GM12878 (cell line): ENCODE data around the gene OS9. TPM values are rescaled to one million over a fixed set of nuclear protein-coding genes. Genes with fewer than 3 reads are reported as not detected.

ENCODE experiments used
- ATAC-seq: fragments of 200-7000 bp; cut with Tn5 transposase; 3 replicates; pipeline ENCODE4 v1.9.1; 2020; ENCODE audit warnings: mild to moderate bottlenecking, moderate library complexity
- BruUV-seq: library from RNA; stranded (reverse); fragments of 400-500 nt; replicated peaks from 2 replicates; lab custom pipeline; 2021; lab: Mats Ljungman, UMichigan
- CTCF ChIA-PET: fragments of 300-600 bp; sonication (Branson Sonifier 250); formaldehyde crosslinking; extraction: SDS; loops from one replicate; lab custom pipeline; 2021; ENCODE audit warnings: inconsistent platforms; lab: Yijun Ruan, JAX
- POLR2A ChIA-PET: fragments of 350-600 bp; formaldehyde crosslinking; extraction: SDS; loops from one replicate; lab custom pipeline; 2021; ENCODE audit warnings: inconsistent platforms; lab: Charles Lee
- RAD21 ChIA-PET: fragments of 300-600 bp; sonication (Branson Sonifier 250); formaldehyde crosslinking; loops from one replicate; lab custom pipeline; 2023; ENCODE audit warnings: antibody characterized with exemption; ENCODE audit not compliant: unreplicated experiment; lab: Charles Lee
- SMC1A ChIA-PET: fragments of 300-600 bp; sonication (Branson Sonifier 250); formaldehyde crosslinking; loops from one replicate; lab custom pipeline; 2023; ENCODE audit not compliant: unreplicated experiment, uncharacterized antibody; lab: Charles Lee
- DNase-seq: peaks from one replicate; pipeline ENCODE4 v3.0.0-alpha.2; 2011; ENCODE audit warnings: low read depth, low spot score
- FAIRE-seq: peaks from 3 replicates; lab custom pipeline; 2011; peaks lifted over from hg19 to GRCh38; lab: Jason Lieb, UNC
- H2AFZ ChIP-seq: 2 replicates; pipeline ENCODE4 v1.6.0; 2011; ENCODE audit warnings: low read depth, low read length, control low read depth; ENCODE audit not compliant: control insufficient read depth
- H3K27ac ChIP-seq: 2 replicates; pipeline ENCODE4 v1.5.1; 2011; ENCODE audit warnings: control low read depth; ENCODE audit not compliant: control insufficient read depth, insufficient read depth
- H3K27me3 ChIP-seq, 2 experiments: replicated peaks in 1 of 2; 2 replicates each; pipeline versions ENCODE4 v1.6.0 to v1.6.1; 2011; ENCODE audit warnings: low read length in 1 of 2; ENCODE audit not compliant: control insufficient read depth in 2 of 2, insufficient read depth in 2 of 2
- H3K36me3 ChIP-seq, 2 experiments: 2 replicates each; pipeline ENCODE4 v1.5.1; 2011; ENCODE audit warnings: low read length in 1 of 2; ENCODE audit not compliant: control insufficient read depth in 2 of 2, insufficient read depth in 2 of 2
- H3K4me1 ChIP-seq: 2 replicates; pipeline ENCODE4 v1.6.1; 2011; ENCODE audit warnings: mild to moderate bottlenecking, low read length, moderate library complexity, mixed read lengths; ENCODE audit not compliant: control insufficient read depth, insufficient read depth
- H3K4me2 ChIP-seq: 2 replicates; pipeline ENCODE4 v1.6.0; 2011; ENCODE audit warnings: control low read depth; ENCODE audit not compliant: control insufficient read depth, insufficient read depth
- H3K4me3 ChIP-seq: fragments of 200-600 bp; sonication (generic); 2 replicates; pipeline ENCODE4 v1.5.1; 2016
- H3K79me2 ChIP-seq: 2 replicates; pipeline ENCODE4 v1.6.0; 2011; ENCODE audit warnings: low read length; ENCODE audit not compliant: control insufficient read depth, insufficient read depth
- H3K9ac ChIP-seq: 2 replicates; pipeline ENCODE4 v1.8.0; 2011; ENCODE audit warnings: low read length, control low read depth, mixed read lengths; ENCODE audit not compliant: control insufficient read depth, insufficient read depth
- H3K9me3 ChIP-seq: replicated peaks from 3 replicates; pipeline ENCODE4 v1.5.1; 2011; ENCODE audit warnings: mild to moderate bottlenecking, low read length; ENCODE audit not compliant: control insufficient read depth, insufficient read depth
- H4K20me1 ChIP-seq: 2 replicates; pipeline ENCODE4 v1.6.0; 2011; ENCODE audit not compliant: control insufficient read depth, insufficient read depth
- HDGF ChIP-seq: fragments of 450-650 bp; IDR thresholded peaks from 2 replicates; pipeline ENCODE4 v1.6.1; 2016; ENCODE audit warnings: antibody characterized with exemption
- MYB ChIP-seq: fragments of 150-350 bp; IDR thresholded peaks from 2 replicates; pipeline ENCODE4 v1.6.1; 2014; ENCODE audit warnings: mild to moderate bottlenecking, low read depth, low read length, borderline replicate concordance
- SMAD1 ChIP-seq: fragments of 450-650 bp; IDR thresholded peaks from 2 replicates; pipeline ENCODE4 v1.6.1; 2018; ENCODE audit warnings: mild to moderate bottlenecking, low read depth; ENCODE audit not compliant: partially characterized antibody
- TARDBP ChIP-seq: IDR thresholded peaks from 2 replicates; pipeline ENCODE4 v1.6.1; 2016; ENCODE audit warnings: borderline replicate concordance
- YBX1 ChIP-seq: fragments of 450-650 bp; IDR thresholded peaks from 2 replicates; pipeline ENCODE4 v1.6.1; 2016; ENCODE audit warnings: antibody characterized with exemption
- ZBED1 ChIP-seq: IDR thresholded peaks from 2 replicates; pipeline ENCODE4 v1.6.1; 2016; ENCODE audit warnings: borderline replicate concordance
- WGBS: methylation state at CpG from one replicate; pipeline ENCODE4 v1.1.6; 2016; ENCODE audit warnings: low lambda C conversion rate; ENCODE audit not compliant: insufficient replicate concordance, insufficient coverage; ENCODE audit errors: missing lambda C conversion rate; 5-methylcytosine and 5-hydroxymethylcytosine counted together
- in situ Hi-C: fragments of 300-500 bp; cut with MboI; formaldehyde crosslinking; loops from 9 replicates; pipeline ENCODE4 v1.14.3; 2018; ENCODE audit warnings: mixed read lengths
- intact Hi-C: fragments of 100-400 bp; cut with micrococcal nuclease; formaldehyde crosslinking; loops from one replicate; pipeline ENCODE4 v1.14.2; 2022; ENCODE audit not compliant: unreplicated experiment
- polyA plus RNA-seq, 11 experiments: library from polyadenylated mRNA; depleted of rRNA in 4 of 11; unstranded in 6 of 11; stranded (reverse) in 5 of 11; fragments of >200 nt; fragmentation: Nextera tagmentation in 4 of 11; fragmentation: Illumina TruSeq in 1 of 11; extraction: Ambion mirVana in 4 of 11; extraction: Trizol in 1 of 11; gene quantifications; 1 replicate in 1 of 11; 2 replicates in 10 of 11; pipeline versions ENCODE4 v1.2.1 to v1.2.3, GENCODE V29; 2011 to 2016; ENCODE audit warnings: inconsistent platforms in 2 of 11, missing spikeins in 2 of 11, low read depth in 1 of 11
- total RNA-seq, 4 experiments: library from RNA; depleted of rRNA in 3 of 4; stranded (reverse); fragments of >200 nt in 3 of 4; fragmentation: Illumina TruSeq in 1 of 4; extraction: Trizol in 1 of 4; gene quantifications; 2 replicates each; pipeline versions ENCODE4 v1.2.1 to v1.2.3, GENCODE V29; 2013 to 2021
- TF ChIP-seq, protein P1 (sequence below): fragments of 450-650 bp; formaldehyde crosslinking; IDR thresholded peaks from 2 replicates; pipeline ENCODE4 v1.4.0; 2022; ENCODE audit warnings: mild to moderate bottlenecking, moderate library complexity
- TF ChIP-seq, protein P2 (sequence below): fragments of 450-650 bp; IDR thresholded peaks from 2 replicates; pipeline ENCODE4 v1.6.1; 2017; ENCODE audit warnings: antibody characterized with exemption, mild to moderate bottlenecking, moderate library complexity

Gene OS9
- total and polyA plus RNA-seq, 10 of the 15 experiments (the other 5 are each of a cell fraction or from before 2014, with no cell fraction given) = 5.2 to 106 (median 79.1) TPM

- TF ChIP-seq YBX1 (no peak), HDGF (no peak)
These were observed 51.6 kb downstream of the OS9 start (continued) for GRCh38 chr12:57745485-57745881.

DNA sequence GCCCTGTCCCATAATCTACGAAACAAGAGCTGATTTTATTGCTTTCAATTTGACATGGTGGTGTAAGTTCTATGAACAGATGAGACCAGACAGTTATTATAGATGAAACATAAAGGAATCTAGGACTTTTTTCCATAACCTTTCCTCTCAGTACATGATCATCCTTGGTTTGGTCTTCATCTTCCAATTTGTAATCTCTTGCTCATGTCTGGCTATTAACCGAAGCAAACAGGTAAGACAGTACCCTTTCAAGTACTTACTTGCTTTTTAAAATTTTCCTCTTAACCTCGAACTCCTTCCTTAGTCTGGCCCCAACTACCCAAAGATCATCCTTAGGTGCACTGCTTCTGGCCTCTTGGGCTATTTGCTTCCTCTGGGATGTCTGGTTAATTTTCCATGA lies 52.1 kb downstream of the OS9 start:
- intact Hi-C loops = no loop called here
- FAIRE-seq (no peak), DNase-seq (no peak), ATAC-seq (no peak)
- peaks cover 6 to 7% of the 10 kb centered on the region in 2 experiments for H3K36me3 ChIP-seq
- peak overlapping the region; percentile 84 for H3K4me2 ChIP-seq
- TF ChIP-seq, protein P1, sequence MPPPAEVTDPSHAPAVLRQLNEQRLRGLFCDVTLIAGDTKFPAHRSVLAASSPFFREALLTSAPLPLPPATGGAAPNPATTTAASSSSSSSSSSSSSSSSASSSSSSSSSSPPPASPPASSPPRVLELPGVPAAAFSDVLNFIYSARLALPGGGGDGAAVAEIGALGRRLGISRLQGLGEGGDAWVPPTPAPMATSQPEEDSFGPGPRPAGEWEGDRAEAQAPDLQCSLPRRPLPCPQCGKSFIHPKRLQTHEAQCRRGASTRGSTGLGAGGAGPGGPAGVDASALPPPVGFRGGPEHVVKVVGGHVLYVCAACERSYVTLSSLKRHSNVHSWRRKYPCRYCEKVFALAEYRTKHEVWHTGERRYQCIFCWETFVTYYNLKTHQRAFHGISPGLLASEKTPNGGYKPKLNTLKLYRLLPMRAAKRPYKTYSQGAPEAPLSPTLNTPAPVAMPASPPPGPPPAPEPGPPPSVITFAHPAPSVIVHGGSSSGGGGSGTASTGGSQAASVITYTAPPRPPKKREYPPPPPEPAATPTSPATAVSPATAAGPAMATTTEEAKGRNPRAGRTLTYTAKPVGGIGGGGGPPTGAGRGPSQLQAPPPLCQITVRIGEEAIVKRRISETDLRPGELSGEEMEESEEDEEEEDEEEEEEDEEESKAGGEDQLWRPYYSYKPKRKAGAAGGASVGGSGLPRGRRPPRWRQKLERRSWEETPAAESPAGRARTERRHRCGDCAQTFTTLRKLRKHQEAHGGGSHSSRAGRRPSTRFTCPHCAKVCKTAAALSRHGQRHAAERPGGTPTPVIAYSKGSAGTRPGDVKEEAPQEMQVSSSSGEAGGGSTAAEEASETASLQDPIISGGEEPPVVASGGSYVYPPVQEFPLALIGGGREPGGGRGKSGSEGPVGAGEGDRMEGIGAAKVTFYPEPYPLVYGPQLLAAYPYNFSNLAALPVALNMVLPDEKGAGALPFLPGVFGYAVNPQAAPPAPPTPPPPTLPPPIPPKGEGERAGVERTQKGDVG (CRISPR knock-in tag) = no peak
- TF ChIP-seq, protein P2, sequence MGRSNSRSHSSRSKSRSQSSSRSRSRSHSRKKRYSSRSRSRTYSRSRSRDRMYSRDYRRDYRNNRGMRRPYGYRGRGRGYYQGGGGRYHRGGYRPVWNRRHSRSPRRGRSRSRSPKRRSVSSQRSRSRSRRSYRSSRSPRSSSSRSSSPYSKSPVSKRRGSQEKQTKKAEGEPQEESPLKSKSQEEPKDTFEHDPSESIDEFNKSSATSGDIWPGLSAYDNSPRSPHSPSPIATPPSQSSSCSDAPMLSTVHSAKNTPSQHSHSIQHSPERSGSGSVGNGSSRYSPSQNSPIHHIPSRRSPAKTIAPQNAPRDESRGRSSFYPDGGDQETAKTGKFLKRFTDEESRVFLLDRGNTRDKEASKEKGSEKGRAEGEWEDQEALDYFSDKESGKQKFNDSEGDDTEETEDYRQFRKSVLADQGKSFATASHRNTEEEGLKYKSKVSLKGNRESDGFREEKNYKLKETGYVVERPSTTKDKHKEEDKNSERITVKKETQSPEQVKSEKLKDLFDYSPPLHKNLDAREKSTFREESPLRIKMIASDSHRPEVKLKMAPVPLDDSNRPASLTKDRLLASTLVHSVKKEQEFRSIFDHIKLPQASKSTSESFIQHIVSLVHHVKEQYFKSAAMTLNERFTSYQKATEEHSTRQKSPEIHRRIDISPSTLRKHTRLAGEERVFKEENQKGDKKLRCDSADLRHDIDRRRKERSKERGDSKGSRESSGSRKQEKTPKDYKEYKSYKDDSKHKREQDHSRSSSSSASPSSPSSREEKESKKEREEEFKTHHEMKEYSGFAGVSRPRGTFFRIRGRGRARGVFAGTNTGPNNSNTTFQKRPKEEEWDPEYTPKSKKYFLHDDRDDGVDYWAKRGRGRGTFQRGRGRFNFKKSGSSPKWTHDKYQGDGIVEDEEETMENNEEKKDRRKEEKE = no peak
- TF ChIP-seq ZBED1 (0 out of 2 replicates have a peak, but pooled peaks have one; percentile 8), MYB (no peak), SMAD1 (no peak), TARDBP (no peak)
- no peak overlapping the region for H2AFZ ChIP-seq
- ChIA-PET RAD21 (no interaction called here), SMC1A (interaction anchor here (2.4 kb wide), 1 partner anchor 10 kb away, joined by 14 read pairs; no protein-coding TSS in a partner anchor), POLR2A (interaction anchor here (0.5 to 3.0 kb wide), 2 partner anchors 10 to 25 kb away, joined by 3 to 19 read pairs; partner anchors contain the start of gene MARCHF9), CTCF (interaction anchor here (1.1 to 2.9 kb wide), 2 partner anchors 10 to 170 kb away, joined by 3 to 28 read pairs; no protein-coding TSS in a partner anchor)
- H3K4me1 ChIP-seq = peaks cover 21% of the 10 kb centered on the region
- WGBS = 61% methylated on average over 3 of the region's 3 CpGs
- peak overlapping the region; percentile 91 for H3K4me3 ChIP-seq
- no TSS peak for BruUV-seq
- H3K27ac ChIP-seq = no peak overlapping the region
- peaks cover 34% of the 10 kb centered on the region for H3K79me2 ChIP-seq
- H4K20me1 ChIP-seq = no peaks in the 10 kb centered on the region
- in situ Hi-C loops = no loop called here
- H3K27me3 ChIP-seq = no peaks in the 10 kb centered on the region
- no peaks in the 10 kb centered on the region for H3K9me3 ChIP-seq
- peak overlapping the region; percentile 93; the same call in 1 of the 2 replicates for H3K9ac ChIP-seq
